Ovary (tissue), 3 donors: ENCODE results near the gene CNR1.

ENCODE experiments used
- POLR2A ChIP-seq: fragments of 450-650 bp; IDR thresholded peaks from one replicate; pipeline ENCODE4 v1.6.1; 2017; ENCODE audit warnings: antibody characterized with exemption, mild to moderate bottlenecking, moderate library complexity
- TF ChIP-seq, protein P1 (sequence below), 3 donors: fragments of 450-650 bp in 2 of 3; fragments of 200-600 bp in 1 of 3; IDR thresholded peaks; one replicate each; pipeline versions ENCODE4 v1.5.1 to v1.8.0; 2016 to 2022; ENCODE audit warnings: antibody characterized with exemption in 3 of 3, mild to moderate bottlenecking in 1 of 3
- donor health status: DM: no; HTN: no; CAD: no.

DNA sequence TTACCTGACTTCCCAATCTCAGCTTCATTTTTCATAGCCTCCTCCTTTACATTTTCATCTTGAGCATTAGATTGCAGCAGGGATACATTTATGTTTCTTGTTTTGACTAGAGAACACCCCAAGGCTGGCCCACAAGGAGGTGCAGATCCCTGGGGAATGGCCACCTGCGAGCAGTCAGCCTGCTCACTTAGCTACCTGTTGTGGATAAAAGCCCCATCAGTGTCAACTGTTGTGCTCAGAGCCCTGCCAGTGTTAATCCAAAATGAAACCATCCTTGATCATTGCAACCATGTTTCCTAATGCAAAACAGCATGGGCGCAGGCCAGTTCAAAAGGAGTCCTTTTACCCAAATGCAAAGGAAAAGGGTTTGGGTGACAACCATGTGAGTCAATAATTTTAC lies 50.8 kb downstream of the CNR1 start:
- TF ChIP-seq, protein P1, sequence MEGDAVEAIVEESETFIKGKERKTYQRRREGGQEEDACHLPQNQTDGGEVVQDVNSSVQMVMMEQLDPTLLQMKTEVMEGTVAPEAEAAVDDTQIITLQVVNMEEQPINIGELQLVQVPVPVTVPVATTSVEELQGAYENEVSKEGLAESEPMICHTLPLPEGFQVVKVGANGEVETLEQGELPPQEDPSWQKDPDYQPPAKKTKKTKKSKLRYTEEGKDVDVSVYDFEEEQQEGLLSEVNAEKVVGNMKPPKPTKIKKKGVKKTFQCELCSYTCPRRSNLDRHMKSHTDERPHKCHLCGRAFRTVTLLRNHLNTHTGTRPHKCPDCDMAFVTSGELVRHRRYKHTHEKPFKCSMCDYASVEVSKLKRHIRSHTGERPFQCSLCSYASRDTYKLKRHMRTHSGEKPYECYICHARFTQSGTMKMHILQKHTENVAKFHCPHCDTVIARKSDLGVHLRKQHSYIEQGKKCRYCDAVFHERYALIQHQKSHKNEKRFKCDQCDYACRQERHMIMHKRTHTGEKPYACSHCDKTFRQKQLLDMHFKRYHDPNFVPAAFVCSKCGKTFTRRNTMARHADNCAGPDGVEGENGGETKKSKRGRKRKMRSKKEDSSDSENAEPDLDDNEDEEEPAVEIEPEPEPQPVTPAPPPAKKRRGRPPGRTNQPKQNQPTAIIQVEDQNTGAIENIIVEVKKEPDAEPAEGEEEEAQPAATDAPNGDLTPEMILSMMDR (IDR thresholded peaks at IDR 0.05): no peak
- TF ChIP-seq POLR2A: no peak
